Neural cell (in vitro differentiated cells): Measurements from ENCODE around the gene GDPD2. TPM values are rescaled to one million over a fixed set of nuclear protein-coding genes. Genes with fewer than 3 reads are reported as not detected.
A peak's percentile ranks its signal among the peaks of the same experiment; 100 is the strongest.

Source experiments
- H2AFZ ChIP-seq: fragments of 200-600, 300-800 bp; sonication (generic), shearing (Covaris generic); 2 replicates; pipeline ENCODE4 v1.6.0; 2014; ENCODE audit warnings: low read depth, mild to moderate bottlenecking, antibody characterized with exemption, low read length, moderate library complexity
- H3F3A ChIP-seq: fragments of 200-600 bp; shearing (Covaris generic); 2 replicates; pipeline ENCODE4 v1.6.1; 2016; ENCODE audit warnings: mild to moderate bottlenecking, moderate library complexity, mixed read lengths, antibody characterized with exemption, low read length; ENCODE audit not compliant: insufficient read depth, poor library complexity, severe bottlenecking
- H3K27ac ChIP-seq: fragments of 200-600, 300-800 bp; sonication (generic), shearing (Covaris generic); 2 replicates; pipeline ENCODE4 v1.5.1; 2014; ENCODE audit warnings: mild to moderate bottlenecking, low read length, moderate library complexity
- H3K27me3 ChIP-seq: fragments of 300-800, 200-600 bp; sonication (generic), shearing (Covaris generic); 2 replicates; pipeline ENCODE4 v1.6.0; 2014; ENCODE audit warnings: mild to moderate bottlenecking, low read depth, low read length, moderate library complexity; ENCODE audit not compliant: insufficient read depth
- H3K36me3 ChIP-seq: fragments of 300-800, 200-600 bp; sonication (generic), shearing (Covaris generic); 2 replicates; pipeline ENCODE4 v1.5.1; 2014; ENCODE audit warnings: mild to moderate bottlenecking, antibody characterized with exemption, low read length, moderate library complexity; ENCODE audit not compliant: insufficient read depth
- H3K4me2 ChIP-seq: fragments of 300-800, 200-600 bp; sonication (generic), shearing (Covaris generic); 2 replicates; pipeline ENCODE4 v1.6.0; 2014; ENCODE audit warnings: mild to moderate bottlenecking, low read length
- H3K4me3 ChIP-seq: fragments of 300-800, 200-600 bp; sonication (generic), shearing (Covaris generic); 2 replicates; pipeline ENCODE4 v1.5.1; 2014; ENCODE audit warnings: mild to moderate bottlenecking, low read length, moderate library complexity
- H3K79me2 ChIP-seq: fragments of 200-600 bp; shearing (Covaris generic); replicated peaks from 2 replicates; pipeline ENCODE4 v1.6.0; 2014; ENCODE audit warnings: mild to moderate bottlenecking, low read length, moderate library complexity; ENCODE audit not compliant: insufficient read depth
- H3K9ac ChIP-seq: fragments of 300-800, 200-600 bp; sonication (generic), shearing (Covaris generic); 2 replicates; pipeline ENCODE4 v1.6.1; 2016; ENCODE audit warnings: mild to moderate bottlenecking, low read length, mixed read lengths
- H3K9me2 ChIP-seq: fragments of 200-600 bp; shearing (Covaris generic); 2 replicates; pipeline ENCODE4 v1.6.1; 2016; ENCODE audit warnings: mild to moderate bottlenecking, low read length, mixed read lengths; ENCODE audit not compliant: insufficient read depth
- H3K9me3 ChIP-seq: fragments of 200-600, 300-800 bp; sonication (generic), shearing (Covaris generic); 2 replicates; pipeline ENCODE4 v1.6.1; 2016; ENCODE audit warnings: mild to moderate bottlenecking, mixed run types, low read length, moderate library complexity, mixed read lengths
- H4K20me1 ChIP-seq: fragments of 200-600 bp; shearing (Covaris generic); 2 replicates; pipeline ENCODE4 v1.6.1; 2016; ENCODE audit warnings: mild to moderate bottlenecking, mixed run types; ENCODE audit not compliant: insufficient read depth
- CTCF ChIP-seq: fragments of 450-650 bp; IDR thresholded peaks from 2 replicates; pipeline ENCODE4 v1.5.1; 2014; ENCODE audit warnings: antibody characterized with exemption, mild to moderate bottlenecking, moderate library complexity; ENCODE audit not compliant: poor library complexity, severe bottlenecking
- EP300 ChIP-seq: fragments of 450-650 bp; conservative IDR thresholded peaks from 2 replicates; pipeline ENCODE4 v1.6.1; 2014; ENCODE audit warnings: antibody characterized with exemption, mild to moderate bottlenecking, moderate library complexity; ENCODE audit not compliant: poor library complexity, severe bottlenecking
- EZH2 ChIP-seq: fragments of 200-600, 300-800 bp; shearing (Covaris generic), sonication (generic); IDR thresholded peaks from 2 replicates; pipeline ENCODE4 v1.6.1; 2014; ENCODE audit warnings: antibody characterized with exemption, low read length, borderline replicate concordance, mild to moderate bottlenecking; ENCODE audit not compliant: insufficient read depth, poor library complexity, severe bottlenecking
- MXI1 ChIP-seq: fragments of 450-650 bp; conservative IDR thresholded peaks from 2 replicates; pipeline ENCODE4 v1.6.1; 2014; ENCODE audit warnings: antibody characterized with exemption, mild to moderate bottlenecking; ENCODE audit not compliant: poor library complexity, severe bottlenecking
- POLR2AphosphoS5 ChIP-seq: IDR thresholded peaks from 2 replicates; pipeline ENCODE4 v1.6.1; 2012
- RAD21 ChIP-seq: fragments of 450-650 bp; conservative IDR thresholded peaks from 2 replicates; pipeline ENCODE4 v1.6.1; 2014; ENCODE audit warnings: antibody characterized with exemption, mild to moderate bottlenecking, moderate library complexity
- REST ChIP-seq: IDR thresholded peaks from 2 replicates; pipeline ENCODE4 v1.6.1; 2012; ENCODE audit warnings: borderline replicate concordance
- SMC3 ChIP-seq: fragments of 450-650 bp; conservative IDR thresholded peaks from 2 replicates; pipeline ENCODE4 v1.6.1; 2014; ENCODE audit warnings: antibody characterized with exemption, mild to moderate bottlenecking, moderate library complexity; ENCODE audit not compliant: poor library complexity
- TAF1 ChIP-seq: IDR thresholded peaks from 2 replicates; pipeline ENCODE4 v1.6.1; 2012; ENCODE audit warnings: low read depth
- polyA plus RNA-seq: library from polyadenylated mRNA; depleted of rRNA; stranded (reverse); fragments of >200 nt; gene quantifications from 2 replicates; pipeline ENCODE4 v1.2.3, GENCODE V29; 2014

Gene GDPD2
- polyA plus RNA-seq, 1 donor from 2014 or later: not detected

GRCh38 chrX:70444946-70445656, 22.0 kb downstream of the GDPD2 start:
- H3F3A ChIP-seq: no peaks in the 10 kb centered on the region
- peak overlapping the region; percentile 80 for H3K9ac ChIP-seq
- H3K27ac ChIP-seq: peak overlapping the region; percentile 69
- no peaks in the 10 kb centered on the region for H3K9me3 ChIP-seq
- H3K36me3 ChIP-seq: no peaks in the 10 kb centered on the region
- H3K9me2 ChIP-seq: no peaks in the 10 kb centered on the region
- H4K20me1 ChIP-seq: no peaks in the 10 kb centered on the region
- H3K79me2 ChIP-seq: peaks cover 16% of the 10 kb centered on the region
- H3K4me3 ChIP-seq: peak overlapping the region; percentile 85
- H3K4me2 ChIP-seq: peak overlapping the region; percentile 6
- no peaks in the 10 kb centered on the region for H3K27me3 ChIP-seq
- TF ChIP-seq POLR2AphosphoS5 (peak; percentile 11), TAF1 (no peak), RAD21 (no peak), MXI1 (peak; percentile 50)
- H2AFZ ChIP-seq: no peak overlapping the region

- H4K20me1 ChIP-seq: no peaks in the 10 kb centered on the region
- no peak for TF ChIP-seq EZH2
- TF ChIP-seq MXI1: peak; percentile 52
- peak; percentile 28 for TF ChIP-seq POLR2AphosphoS5
- H3K36me3 ChIP-seq: no peaks in the 10 kb centered on the region
- peak overlapping the region; percentile 69 for H3K27ac ChIP-seq
- H3K9me3 ChIP-seq: no peaks in the 10 kb centered on the region
- H3K4me3 ChIP-seq: peak overlapping the region; percentile 85
- H3K4me2 ChIP-seq: peak overlapping the region; percentile 30
- peak overlapping the region; percentile 80 for H3K9ac ChIP-seq
- H3F3A ChIP-seq: no peaks in the 10 kb centered on the region
- no peaks in the 10 kb centered on the region for H3K27me3 ChIP-seq
- no peaks in the 10 kb centered on the region for H3K9me2 ChIP-seq
- peaks cover 16% of the 10 kb centered on the region for H3K79me2 ChIP-seq
- H2AFZ ChIP-seq: no peak overlapping the region
Observed at GRCh38 chrX:70445951-70446350, 22.8 kb downstream of the GDPD2 start.

- Histone ChIP-seq H3K9me2 (no peaks in the 10 kb centered on the region), H2AFZ (no peak overlapping the region), H3K9ac (peak overlapping the region; percentile 80), H3K9me3 (no peaks in the 10 kb centered on the region), H3K27ac (peak overlapping the region; percentile 69), H3K79me2 (peaks cover 16% of the 10 kb centered on the region), H3K4me2 (peak overlapping the region; percentile 62), H3K4me3 (peak overlapping the region; percentile 85), H3F3A (no peaks in the 10 kb centered on the region), H4K20me1 (no peaks in the 10 kb centered on the region), H3K27me3 (no peaks in the 10 kb centered on the region), H3K36me3 (no peaks in the 10 kb centered on the region)
- TF ChIP-seq EZH2 (no peak), MXI1 (no peak), SMC3 (no peak), TAF1 (no peak), RAD21 (no peak), EP300 (no peak), REST (no peak), CTCF (no peak), POLR2AphosphoS5 (no peak)
Observed at GRCh38 chrX:70446380-70447350, 23.6 kb downstream of the GDPD2 start.
